Measurements from ENCODE around the gene RBM8A.

Gene RBM8A

DNA sequence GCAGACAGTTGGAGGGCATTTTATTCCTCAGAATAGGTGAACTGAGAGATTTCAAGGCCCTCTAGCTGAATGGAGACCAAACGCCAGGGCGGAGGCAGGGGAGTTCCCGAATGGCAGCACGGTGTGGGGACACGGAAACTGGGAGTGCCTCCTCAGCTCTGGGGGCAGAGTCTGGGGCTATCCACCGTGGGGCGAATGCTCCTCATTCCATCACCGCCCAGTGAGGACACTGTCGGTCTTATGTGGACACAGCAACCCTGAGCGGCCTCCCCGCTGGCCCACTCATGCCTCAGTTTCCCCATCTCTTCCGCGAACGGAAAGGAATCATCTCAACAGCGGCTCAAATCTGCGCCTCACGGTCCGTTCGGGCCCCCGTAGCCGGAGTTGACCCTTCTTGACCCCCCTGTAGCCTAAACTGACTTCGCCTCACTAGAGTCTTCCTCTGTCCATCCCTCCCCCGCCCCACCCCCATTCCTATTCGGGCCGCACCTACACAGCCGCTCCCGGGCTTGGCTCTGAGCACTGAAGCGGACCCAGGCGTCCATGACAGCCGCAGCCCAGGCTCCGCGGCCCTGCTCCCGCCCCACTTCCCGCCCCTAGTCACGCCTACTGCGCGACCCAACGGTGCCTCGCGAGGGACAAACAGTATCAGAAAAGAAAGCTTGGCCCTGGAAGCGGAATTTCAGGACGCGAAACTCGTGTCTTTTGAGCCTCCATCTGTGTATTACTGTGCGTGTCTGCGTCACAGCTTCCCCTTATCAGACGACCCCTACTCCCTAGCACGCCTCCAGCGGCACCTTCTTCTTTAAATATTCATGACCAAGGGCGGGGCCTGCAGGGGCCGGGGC lies 8.9 kb downstream of the RBM8A start, which contains the start of gene PEX11B:
PEX11B (minus strand) TSS at position 574 of the 848 bp plus-strand sequence; CDS start at position 545, 29 bp downstream.
- peak; percentile 84 to 93 (median 84) for DNase-seq (ENCODE audit: low read depth in 3 of 3)

- DNase-seq (ENCODE audit: low read depth in 3 of 3) = no peak
Observed at GRCh38 chr1:145917595-145917994, 9.7 kb downstream of the RBM8A start.

DNA sequence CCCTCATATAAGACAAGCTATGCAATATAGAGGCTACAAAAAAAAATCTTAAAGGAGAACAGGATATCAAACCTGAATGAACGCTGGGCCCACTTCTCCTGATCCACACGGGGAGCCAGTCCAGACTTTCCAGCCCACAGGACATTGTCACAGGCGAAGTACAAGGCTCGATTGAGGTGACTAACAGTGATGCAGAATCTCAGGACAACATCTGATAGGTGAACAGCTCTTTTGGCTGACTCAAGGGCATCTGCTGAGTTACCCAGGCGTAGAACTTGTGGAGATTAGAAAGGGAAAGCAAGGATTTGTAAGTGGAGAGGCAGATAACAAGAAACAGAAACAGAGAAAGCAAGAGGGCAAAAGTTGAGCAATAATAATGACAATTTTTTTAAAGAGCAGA lies 10.5 kb downstream of the RBM8A start:
- DNase-seq (ENCODE audit: low read depth in 3 of 3) = no peak

DNA sequence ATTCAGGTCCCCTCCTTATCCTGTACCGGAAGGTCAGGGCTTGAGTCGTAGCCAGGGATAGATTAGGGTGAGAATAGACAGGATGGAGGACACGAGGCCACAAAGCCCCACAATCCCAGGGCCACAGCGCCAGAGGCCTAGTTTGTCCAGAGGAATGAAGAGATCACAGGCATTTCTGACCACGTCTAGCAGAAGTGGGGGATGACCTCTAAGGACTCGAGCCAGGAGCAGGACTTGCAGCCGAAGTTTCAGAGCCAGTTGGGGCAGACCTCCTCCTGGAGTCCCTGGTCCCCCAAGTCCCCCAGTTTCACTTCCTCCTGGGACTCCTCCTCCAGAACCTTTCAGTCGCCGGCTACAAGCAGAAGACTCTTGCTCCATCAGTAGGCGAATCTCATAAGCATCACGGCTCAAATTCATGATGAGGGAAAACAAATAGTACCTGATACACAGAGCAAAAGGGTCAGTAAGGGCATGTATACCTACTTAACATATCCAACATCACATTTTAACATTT lies 15.1 kb downstream of the RBM8A start:
- DNase-seq (ENCODE audit: low read depth in 3 of 3) = no peak

DNA sequence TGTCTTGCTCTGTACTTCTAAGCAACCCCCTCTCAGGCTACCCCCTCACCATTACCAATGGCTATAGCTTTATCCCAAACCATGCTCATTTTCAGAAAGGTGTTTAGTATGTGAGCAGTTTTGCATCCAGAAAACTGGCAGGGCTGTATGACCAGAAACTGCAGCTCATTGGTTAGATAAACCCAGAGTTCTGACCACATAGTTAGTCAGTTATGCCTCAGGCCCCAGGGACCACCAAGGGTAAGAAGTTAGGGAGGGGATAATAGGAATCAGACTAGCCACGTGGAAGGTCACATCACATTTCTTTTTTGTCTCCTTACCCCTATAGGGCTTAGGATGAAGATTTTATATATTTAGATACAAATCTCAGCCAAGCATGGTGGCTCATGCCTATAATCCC lies 18.6 kb downstream of the RBM8A start:
- no peak for DNase-seq (ENCODE audit: low read depth in 3 of 3)

DNA sequence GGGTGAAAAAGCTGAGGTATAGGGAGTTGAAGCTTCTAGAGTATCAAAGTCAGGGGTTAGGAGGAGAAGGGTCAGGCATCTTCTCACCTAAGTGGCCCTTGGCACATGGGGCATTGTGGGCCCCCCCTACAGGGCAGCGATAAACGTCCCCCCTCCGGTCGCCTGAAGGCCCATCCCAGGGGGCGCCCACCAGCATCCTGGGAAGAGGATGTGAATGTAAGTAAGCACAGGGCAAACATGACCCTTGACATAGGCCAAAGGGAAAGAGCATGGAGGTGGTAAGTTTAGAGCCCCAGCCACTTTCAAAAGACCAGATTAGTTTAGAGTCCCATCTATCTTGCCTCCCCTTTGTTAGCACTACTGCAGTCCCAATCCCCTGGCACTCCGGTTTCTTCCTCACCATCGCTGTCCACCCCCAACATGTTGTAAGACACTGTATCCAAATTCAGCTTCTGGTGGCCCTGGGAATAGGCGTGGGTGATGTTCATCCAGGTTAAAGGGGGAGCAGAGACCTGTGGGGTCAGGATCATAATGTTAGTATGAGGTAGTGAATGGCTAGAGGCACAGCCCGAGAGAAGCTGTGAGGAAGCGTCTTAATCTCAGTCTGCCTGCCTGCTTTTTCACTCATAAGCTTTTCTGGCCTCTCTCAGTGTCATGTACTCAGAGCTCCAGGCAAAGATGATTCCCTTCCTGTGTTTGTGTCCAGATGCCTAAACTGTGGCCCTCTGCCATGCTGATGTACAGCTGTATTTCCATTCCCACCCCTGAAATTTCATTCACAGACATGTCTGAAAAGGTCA lies 20.1 kb downstream of the RBM8A start:
- DNase-seq (ENCODE audit: low read depth in 3 of 3) = no peak

DNA sequence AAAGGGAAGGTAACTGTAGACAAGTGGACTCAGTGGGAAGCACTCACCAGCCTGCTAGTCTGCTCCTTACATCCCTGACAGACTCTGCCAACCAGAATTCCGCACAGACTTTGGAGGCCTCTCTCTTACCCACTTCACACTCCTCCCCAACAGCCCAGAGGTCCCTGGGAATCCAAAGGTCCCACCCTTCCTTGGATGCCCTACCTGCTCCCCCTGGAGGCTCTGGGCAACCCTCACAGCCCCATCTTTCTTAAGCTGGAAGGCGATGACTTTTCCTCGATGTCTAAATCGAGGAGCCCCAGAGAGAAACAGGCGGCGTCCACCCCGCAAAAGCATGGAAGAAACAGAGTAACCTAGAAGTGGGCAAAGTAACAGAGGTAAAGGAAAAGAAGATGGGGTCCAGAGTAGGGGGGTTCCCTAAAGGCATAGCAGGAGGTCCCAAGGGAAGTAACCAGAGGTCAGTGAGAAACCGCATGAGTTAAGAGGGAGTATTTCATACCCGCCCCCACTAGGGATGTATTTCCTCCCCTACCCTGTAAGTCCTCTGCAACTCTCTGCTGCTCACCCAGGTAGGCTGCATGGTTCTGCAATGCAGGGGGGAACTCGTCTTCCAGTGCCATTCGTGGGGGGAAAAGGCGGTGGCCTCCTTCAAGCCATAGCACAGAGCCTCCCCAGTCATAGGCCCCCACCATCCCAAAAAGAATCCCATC lies 25.8 kb downstream of the RBM8A start:
- DNase-seq (ENCODE audit: low read depth in 3 of 3) = no peak

DNA sequence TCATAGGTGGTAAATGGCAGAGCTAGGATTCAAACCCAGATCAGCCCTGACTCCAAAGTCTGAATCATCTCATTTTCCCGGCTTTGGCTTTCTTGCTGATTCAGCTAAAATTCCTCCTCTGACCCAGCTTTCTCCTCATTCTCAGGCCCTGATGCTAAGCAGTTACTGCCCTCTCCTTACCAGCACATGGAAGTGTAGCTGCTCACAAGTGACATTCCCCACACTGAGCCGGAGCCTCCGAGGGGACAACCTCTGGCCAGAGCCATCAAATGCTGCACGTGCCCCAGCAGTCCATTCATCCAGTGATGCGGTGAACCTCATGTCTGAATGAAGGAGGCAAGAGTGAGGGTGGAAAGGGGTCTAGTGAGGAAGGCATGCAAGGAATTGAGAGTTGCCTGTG lies 28.5 kb downstream of the RBM8A start:
- no peak for DNase-seq (ENCODE audit: low read depth in 3 of 3)

DNA sequence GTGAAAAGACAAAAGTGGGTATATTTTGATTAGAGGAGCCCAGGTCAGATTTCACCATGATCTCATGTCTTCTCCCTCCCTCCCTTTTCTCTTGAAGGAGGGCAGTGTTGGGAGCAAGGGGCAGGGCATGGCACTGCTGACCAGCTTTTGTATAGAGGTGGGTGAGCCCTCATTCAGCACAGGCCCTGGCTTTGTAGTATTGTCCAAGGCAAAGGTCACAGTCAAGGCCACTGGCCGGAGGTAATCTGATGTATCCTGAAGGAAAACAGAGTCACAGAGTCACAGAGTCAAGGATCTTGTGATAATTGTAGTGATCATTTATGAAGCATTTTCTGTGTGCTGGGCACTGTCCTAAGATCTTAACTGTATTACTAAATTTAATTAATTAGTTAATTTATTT lies 29.3 kb downstream of the RBM8A start:
- DNase-seq (ENCODE audit: low read depth in 3 of 3) = no peak

DNA sequence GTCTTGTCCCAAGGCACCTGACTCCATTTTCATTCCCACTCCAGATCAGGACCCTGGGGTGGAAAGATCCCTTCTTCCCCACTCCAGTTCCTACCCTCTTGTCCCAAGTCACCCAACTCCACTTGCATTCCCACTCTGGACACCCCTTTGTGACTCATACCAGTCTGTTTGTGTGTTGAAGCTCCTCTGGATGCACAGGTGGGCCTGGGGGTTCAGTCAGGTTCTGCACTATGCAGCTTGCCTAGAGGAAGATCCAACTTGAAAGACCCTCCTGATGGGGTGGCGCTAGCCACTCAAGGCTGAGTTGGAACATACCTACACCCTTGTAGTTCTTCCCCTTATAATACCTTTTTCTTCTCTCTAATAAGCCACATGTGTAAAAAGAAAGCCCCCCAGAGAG lies 31.8 kb downstream of the RBM8A start:
- DNase-seq (ENCODE audit: low read depth in 3 of 3) = no peak

DNA sequence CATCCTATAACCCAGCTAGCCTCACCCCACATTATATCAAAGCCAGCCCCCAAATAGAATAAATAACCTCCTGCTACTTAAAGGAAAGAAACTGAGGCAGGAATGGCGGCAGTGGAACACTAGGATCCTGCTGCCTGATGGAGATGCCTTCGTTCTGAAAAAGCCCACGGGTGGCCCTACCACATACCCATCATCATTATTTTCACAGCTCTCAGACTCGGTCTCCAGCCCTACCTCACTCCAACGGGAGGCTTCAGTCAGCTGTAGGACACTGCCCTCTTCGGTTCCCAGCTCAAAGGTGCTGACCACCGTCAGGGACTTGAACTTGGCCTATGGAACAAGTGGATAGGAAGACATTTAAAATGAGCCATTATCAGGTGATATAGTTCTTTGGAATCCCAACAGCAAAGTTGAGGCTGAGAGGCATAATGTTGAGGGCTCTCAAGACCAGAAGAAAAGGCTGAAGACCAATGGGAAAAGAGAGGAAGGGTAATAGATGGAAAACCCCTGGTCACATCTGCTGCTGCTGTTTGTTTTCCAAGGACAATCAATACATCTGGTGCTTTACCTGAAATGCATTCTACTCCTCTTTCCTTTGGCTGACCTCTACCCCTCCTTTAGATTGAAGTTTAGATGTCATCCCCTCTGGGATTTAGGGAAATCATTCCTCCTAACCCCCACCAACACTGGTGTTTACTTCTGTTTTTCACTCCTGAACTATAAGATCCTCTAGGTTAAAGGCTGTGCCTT lies 33.8 kb downstream of the RBM8A start:
- DNase-seq (ENCODE audit: low read depth in 3 of 3) = no peak

DNA sequence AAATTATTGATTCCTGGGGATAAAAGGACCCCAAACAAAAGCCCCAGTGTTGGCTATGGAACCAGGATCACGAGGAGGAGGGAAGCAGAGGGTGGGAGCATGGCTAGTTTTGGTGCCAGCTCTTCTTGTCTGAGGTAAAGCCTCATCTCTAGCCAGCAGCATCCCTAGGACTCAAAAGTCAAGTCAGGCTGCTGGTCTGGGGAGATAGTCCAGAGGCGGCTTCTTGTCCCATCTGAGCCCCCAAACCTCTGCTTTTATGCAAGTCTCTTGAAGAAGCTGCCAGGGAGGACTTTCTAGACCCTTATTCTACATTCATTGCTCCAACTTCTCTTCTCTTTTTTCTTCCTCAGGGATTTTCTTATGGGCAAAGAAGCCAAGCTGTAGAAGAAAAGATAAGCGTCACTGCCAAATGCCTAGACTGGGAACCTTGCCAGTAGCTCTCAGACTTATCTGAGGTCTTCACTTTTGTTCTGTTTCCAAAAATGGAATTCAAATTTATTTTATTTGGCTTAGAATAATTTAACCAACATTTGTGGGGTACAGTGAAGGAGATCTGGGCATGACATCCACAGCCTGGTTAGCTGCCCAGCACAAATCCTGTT lies 34.7 kb downstream of the RBM8A start:
- no peak for DNase-seq (ENCODE audit: low read depth in 3 of 3)

GRCh38 chr1:145891587-145892485 lies 35.4 kb downstream of the RBM8A start:
- peak; percentile 11 to 55 (median 26) for DNase-seq (ENCODE audit: low read depth in 3 of 3)

- DNase-seq (ENCODE audit: low read depth in 3 of 3) = no peak
Observed at GRCh38 chr1:145891143-145891542, 36.1 kb downstream of the RBM8A start.

- DNase-seq (ENCODE audit: low read depth in 3 of 3) = no peak
Observed at GRCh38 chr1:145889722-145890121, 37.6 kb downstream of the RBM8A start.

DNA sequence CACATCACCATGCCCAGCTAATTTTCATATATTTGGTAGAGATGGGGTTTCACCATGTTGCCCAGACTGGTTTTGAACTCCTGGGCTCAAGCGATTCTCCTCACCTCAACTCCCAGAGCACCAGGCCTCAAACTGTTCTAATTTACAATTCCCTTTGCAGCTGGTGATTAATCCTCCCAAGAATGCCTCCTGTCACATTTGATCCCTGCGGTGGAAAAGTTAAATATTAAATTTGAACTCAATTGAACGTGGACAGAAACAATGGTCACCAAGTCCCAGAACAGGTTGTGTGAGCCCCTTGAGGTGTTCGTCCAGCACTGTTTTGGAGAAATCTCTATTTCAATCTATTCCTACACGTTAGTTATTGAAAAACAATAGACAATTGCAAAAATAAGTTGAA lies 39.7 kb downstream of the RBM8A start:
- DNase-seq (ENCODE audit: low read depth in 3 of 3) = no peak

GRCh38 chr1:145886816-145887215 lies 40.5 kb downstream of the RBM8A start:
- DNase-seq (ENCODE audit: low read depth in 3 of 3) = no peak

DNA sequence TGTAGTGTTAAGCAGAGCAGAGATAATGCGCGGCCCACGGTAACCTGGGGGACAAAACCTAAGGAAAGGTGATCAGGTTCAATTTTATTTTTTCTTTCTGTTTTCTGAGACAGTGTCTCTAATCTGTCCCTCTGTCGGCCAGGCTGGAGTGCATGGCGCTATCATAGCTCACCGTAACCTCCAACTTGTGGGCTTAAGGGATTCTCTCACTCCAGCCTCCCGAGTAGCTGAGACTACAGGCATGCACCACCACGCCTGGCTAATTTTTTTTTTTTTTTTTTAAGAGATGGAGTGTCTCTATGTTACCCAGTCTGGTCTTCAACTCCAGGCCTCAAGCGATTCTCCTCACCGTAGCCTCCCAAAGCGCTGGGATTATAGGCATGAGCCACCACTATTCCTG lies 40.9 kb downstream of the RBM8A start:
- no peak for DNase-seq (ENCODE audit: low read depth in 3 of 3)

DNA sequence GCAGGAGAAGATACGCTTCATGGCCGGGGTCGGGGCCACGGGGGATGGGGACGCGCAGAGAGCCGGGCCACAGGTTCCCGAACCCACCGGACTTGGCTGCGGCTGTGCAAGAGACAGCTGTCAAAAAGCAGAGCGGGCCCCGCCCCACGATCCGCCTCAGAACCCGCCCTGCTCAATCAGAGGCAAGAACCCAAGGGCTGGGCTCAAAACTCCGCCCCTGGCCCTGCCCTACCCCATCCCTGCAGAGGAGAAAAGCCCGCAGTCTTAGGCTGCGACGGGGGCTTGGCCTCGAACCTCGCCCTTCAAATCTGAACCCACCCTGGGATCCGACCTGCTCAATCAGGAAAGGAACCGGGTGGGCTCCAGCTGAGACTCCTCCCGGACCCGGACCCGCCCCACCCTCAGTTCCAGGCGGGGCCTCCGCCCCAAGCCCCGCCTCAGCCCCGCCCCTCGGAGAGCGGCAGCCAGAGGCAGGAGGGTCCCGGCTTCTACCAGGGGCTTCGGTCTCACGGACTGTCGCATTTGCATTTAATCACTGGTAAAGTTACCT lies 41.5 kb downstream of the RBM8A start, which contains the start of gene ANKRD35:
ANKRD35 (minus strand) TSS at position 129 of the 550 bp plus-strand sequence; CDS start at position 21, 108 bp downstream.
- DNase-seq (ENCODE audit: low read depth in 3 of 3) = peak; percentile 79 to 90 (median 80)
